ENCODE results near the gene HAUS2. TPM values are rescaled to one million over a fixed set of nuclear protein-coding genes. Genes with fewer than 3 reads are reported as not detected.
"Not testable (repeated sequence)": the region's sequence is repeated elsewhere in the genome, so short reads cannot be mapped to it uniquely, and the experiment has no call there.

Gene HAUS2
- polyA plus RNA-seq, 12 donors: 14.4 to 24.6 (median 20.8) TPM; not detected in 1

GRCh38 chr15:42558739-42559138, 10.1 kb downstream of the HAUS2 start:
- no peak for DNase-seq

GRCh38 chr15:42575188-42576039, 26.8 kb downstream of the HAUS2 start, which contains the start of gene STARD9:
TSS of gene STARD9 (plus strand) at chr15:42575606. CDS start at chr15:42575716, 110 bp downstream.
- peak; percentile 98 for DNase-seq

GRCh38 chr15:42576040-42576594, 27.5 kb downstream of the HAUS2 start:
- DNase-seq: no peak

GRCh38 chr15:42576776-42577175, 28.1 kb downstream of the HAUS2 start:
- no peak for DNase-seq

GRCh38 chr15:42577514-42578031, 28.9 kb downstream of the HAUS2 start:
- peak; percentile 68 for DNase-seq

- no peak for DNase-seq
These were observed 30.4 kb downstream of the HAUS2 start for GRCh38 chr15:42578984-42579537.

GRCh38 chr15:42581272-42581730, 32.7 kb downstream of the HAUS2 start:
- DNase-seq: peak; percentile 86

- DNase-seq: no peak
These were observed 34.1 kb downstream of the HAUS2 start for GRCh38 chr15:42582569-42583375.

GRCh38 chr15:42584031-42584765, 35.6 kb downstream of the HAUS2 start:
- no peak for DNase-seq

GRCh38 chr15:42590619-42591237, 42.1 kb downstream of the HAUS2 start:
- no peak for DNase-seq

GRCh38 chr15:42591238-42591934, 42.7 kb downstream of the HAUS2 start:
- DNase-seq: no peak

- DNase-seq: no peak
These were observed 44.1 kb downstream of the HAUS2 start for GRCh38 chr15:42592716-42593115.

- peak; percentile 85 for DNase-seq
These were observed 44.5 kb downstream of the HAUS2 start for GRCh38 chr15:42593143-42593542.

- DNase-seq: no peak
These were observed 45.5 kb downstream of the HAUS2 start for GRCh38 chr15:42594095-42594494.

GRCh38 chr15:42595626-42596240, 47.1 kb downstream of the HAUS2 start:
- DNase-seq: peak; percentile 89

GRCh38 chr15:42601316-42601715, 52.7 kb downstream of the HAUS2 start:
- not testable (repeated sequence) for DNase-seq

GRCh38 chr15:42602501-42602900, 53.9 kb downstream of the HAUS2 start:
- no peak for DNase-seq

GRCh38 chr15:42603978-42604377, 55.3 kb downstream of the HAUS2 start:
- DNase-seq: no peak

All from muscle of arm (tissue), 12 donors.